Hepatic stellate cell (primary cell): Measurements from ENCODE around the gene CPHXL2.

ENCODE experiments used
- DNase-seq: peaks from one replicate; pipeline ENCODE4 v3.0.0; 2011; ENCODE audit warnings: low spot score

CPHXL2 gene

DNA sequence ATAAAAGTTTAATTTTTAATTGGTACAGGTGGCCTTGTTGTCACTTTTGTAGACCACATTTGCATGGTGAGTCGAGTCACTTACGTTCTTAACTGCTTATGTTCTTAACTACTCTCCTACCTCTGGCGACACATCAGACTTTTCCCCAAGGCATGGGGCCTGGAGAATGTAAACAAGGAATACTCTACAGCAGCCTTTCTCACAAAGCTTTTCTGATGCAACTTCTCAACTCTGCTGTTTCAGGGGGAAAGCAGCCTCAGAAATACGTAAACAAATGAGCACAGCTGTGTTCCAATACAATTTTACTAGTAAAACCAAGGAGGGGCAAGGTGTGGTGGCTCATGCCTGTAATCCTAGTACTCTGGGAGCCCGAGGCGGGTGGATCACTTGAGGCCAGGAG is 36.2 kb downstream of the CPHXL2 start:
- no peak for DNase-seq

DNA sequence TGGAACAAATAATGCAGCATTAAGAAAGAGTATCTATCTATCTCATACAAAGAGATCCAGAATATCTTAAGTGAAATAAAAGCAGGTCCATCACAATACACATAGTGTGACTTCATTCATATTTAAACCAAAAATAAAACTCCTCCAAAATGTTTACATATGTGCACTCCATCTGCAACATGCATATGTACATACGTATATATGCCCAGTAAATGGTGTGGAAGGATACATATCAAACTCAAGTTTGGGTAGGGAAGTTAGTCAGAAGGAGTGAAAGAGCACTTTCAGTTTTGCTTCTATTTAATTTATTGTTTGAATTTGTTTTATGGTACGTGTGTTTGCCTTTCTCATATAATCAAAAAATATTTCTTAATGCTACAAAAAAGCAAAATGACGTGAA is 41.8 kb downstream of the CPHXL2 start:
- DNase-seq = no peak

DNA sequence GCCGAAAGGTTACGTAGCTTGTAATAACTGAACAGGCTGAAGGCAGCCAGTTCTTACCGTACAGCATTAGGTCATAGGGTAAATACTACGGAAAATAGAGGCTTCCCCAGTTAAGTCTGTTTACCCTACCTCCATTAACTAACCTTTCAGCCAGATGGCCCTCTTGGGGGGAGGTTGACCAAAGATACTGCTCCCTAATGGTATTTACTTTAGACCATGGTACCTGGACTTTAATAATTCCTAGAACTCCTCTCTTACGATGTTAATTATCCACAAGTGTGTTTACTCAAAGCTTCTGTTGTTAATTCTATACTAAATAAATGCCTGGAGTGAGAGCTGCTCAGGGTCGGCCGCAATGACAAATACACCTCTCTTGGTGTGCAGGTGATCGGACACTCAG is 44.0 kb downstream of the CPHXL2 start:
- DNase-seq = no peak

DNA sequence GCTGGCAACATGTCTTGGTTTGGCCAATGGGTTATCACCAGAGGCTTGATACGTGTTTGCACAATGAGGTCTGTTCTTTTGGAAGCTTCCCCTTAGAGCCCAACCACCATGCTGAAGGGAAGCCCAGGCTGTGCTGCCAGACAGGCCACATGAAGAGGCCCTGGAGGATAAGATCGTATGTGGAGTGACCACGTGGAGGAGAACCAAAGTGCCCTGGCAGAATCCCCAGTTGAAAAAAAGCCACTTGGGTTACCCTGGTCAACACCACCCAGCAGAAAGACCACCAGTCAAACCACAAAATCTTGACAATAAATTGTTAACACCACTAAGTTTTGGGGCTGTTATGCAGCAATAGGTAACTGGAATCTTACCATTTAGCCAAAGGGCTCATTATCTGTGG is 46.8 kb downstream of the CPHXL2 start:
- DNase-seq = no peak

GRCh38 chr16:75629132-75629531 is 47.7 kb downstream of the CPHXL2 start:
- no peak for DNase-seq

- DNase-seq = no peak
Measured at GRCh38 chr16:75628351-75628750, 48.5 kb downstream of the CPHXL2 start.

GRCh38 chr16:75627851-75628250 is 49.0 kb downstream of the CPHXL2 start:
- DNase-seq = no peak

GRCh38 chr16:75626806-75627205 is 50.0 kb downstream of the CPHXL2 start:
- no peak for DNase-seq

- no peak for DNase-seq
Measured at GRCh38 chr16:75624921-75625334, 51.9 kb downstream of the CPHXL2 start.

GRCh38 chr16:75622761-75623605 is 53.8 kb downstream of the CPHXL2 start, which contains the start of gene ADAT1:
Gene ADAT1 (minus strand): TSS chr16:75623281. CDS start chr16:75620799, 2,482 bp downstream.
- peak; percentile 93 for DNase-seq

DNA sequence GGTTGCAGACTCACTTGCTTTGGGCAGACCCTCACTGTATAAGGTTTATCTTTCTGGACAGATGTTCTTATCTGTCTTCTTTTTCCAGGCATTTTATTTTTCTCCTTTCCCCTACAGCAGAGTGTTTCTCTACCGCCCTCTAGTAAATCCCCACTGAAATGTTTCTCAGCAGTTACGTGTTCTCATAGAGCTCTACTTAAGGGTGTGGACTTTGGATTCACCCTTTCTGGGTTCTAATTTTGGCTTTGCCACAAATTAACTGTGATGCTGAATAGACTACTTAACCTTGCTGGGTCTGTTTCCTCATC is 55.7 kb downstream of the CPHXL2 start:
- DNase-seq = peak; percentile 38

DNA sequence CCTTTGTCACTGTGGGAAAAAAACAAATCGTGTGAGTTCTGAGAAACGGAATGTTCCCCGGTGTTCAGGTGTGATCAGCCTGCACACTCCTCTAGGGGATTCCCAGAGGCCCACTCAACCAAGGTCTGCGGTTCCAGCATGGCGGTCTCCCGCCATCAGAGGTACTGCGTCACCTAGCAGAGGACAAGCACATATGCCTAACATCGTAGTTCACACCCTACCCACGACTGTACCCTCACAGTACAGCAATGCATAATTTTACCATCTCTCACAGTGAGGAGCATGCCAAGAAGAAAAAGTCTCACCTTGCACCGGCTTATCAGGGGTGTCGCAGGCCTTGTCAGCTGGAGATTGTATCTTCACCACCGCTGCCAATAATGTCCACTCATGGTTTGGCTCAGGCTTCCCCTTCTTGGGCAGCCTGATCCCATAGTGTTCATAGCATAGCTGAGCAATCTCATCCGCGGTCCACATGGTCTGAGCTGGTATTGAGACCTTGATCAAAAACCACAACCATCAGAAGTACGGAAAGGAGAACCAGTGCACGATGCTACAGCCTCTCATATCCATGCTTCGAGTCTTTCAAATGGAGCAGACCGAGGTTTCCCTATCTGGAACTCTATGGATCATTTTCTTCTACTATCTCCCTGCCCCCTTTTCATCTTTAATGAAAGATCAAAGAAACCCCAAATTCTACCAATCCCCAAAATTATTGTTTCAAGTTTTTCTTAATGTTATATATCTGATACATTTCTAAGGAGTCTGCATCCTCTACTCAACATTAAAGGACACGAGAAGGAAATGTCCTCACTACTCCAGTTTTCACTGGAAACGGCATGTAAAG is 56.3 kb downstream of the CPHXL2 start:
- no peak for DNase-seq

- DNase-seq = no peak
Measured at GRCh38 chr16:75618780-75619179, 58.0 kb downstream of the CPHXL2 start.

DNA sequence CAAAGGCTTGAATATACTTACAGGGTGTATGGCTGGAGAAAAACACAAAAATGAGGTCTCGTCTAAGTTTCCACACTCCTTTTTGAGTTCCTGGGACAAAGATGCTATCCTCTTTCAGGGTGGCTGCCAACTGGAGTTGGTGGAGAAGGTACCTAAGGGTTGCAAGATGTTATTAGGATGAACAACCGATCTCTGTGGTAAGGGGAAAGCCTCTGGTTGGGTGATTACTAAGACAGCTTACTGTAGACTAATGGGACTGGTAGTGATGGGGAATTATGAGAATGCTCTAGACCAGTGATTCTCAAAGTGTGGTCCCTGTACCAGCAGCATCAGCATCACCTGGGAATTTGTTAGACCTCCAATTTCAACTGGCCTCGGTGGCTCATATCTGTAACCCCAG is 59.7 kb downstream of the CPHXL2 start:
- no peak for DNase-seq

- DNase-seq = no peak
Measured at GRCh38 chr16:75616521-75617010, 60.2 kb downstream of the CPHXL2 start.

DNA sequence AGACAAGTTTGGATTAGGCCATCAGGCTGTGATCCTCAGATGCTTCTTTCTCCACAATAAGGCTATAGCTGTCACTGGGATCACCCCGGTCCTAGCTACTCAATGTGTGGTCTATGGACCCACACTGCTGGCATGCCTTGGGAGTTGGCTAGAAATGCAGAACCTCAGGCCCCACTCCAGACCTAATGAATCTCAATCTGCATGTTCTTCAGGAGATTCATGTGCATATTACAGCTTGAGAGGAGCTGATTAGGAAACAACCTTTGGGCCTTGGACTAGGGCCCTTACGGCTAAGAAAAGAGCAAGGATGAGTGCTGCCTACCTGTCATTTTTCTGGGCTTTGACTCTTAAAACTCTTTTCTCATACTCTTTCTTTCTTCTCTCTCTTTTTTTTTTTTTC is 61.2 kb downstream of the CPHXL2 start:
- DNase-seq = no peak

GRCh38 chr16:75614066-75614897 is 62.5 kb downstream of the CPHXL2 start:
- peak; percentile 32 for DNase-seq
